Gastrocnemius medialis (tissue), 4 donors: ENCODE measurements around the gene LCNL1. TPM values are rescaled to one million over a fixed set of nuclear protein-coding genes. Genes with fewer than 3 reads are reported as not detected.

Source experiments
- ATAC-seq, 2 donors: fragments of 150-250 bp; one replicate each; pipeline ENCODE4 v1.9.1; 2016
- DNase-seq, 2 donors: peaks; one replicate each; pipeline ENCODE4 v3.0.0-alpha.2; 2019
- H3K27ac ChIP-seq, 4 donors: fragments of 200-600 bp; sonication (generic); 1 replicate in 1 of 4; 2 replicates in 3 of 4; pipeline ENCODE4 v1.5.1; 2016 to 2018; ENCODE audit warnings: mild to moderate bottlenecking in 2 of 4, moderate library complexity in 1 of 4
- H3K27me3 ChIP-seq, 3 donors: fragments of 200-600 bp; sonication (generic) in 2 of 3; 1 replicate in 1 of 3; 2 replicates in 2 of 3; pipeline versions ENCODE4 v1.5.1 to v1.6.0; 2016 to 2019; ENCODE audit warnings: mild to moderate bottlenecking in 1 of 3, moderate library complexity in 1 of 3
- H3K36me3 ChIP-seq, 2 donors: fragments of 200-600 bp; sonication (generic) in 1 of 2; one replicate each; pipeline ENCODE4 v1.5.1; 2017 to 2018
- H3K4me1 ChIP-seq, 2 donors: fragments of 200-600 bp; sonication (generic) in 1 of 2; one replicate each; pipeline ENCODE4 v1.5.1; 2016 to 2017; ENCODE audit warnings: mild to moderate bottlenecking in 2 of 2
- H3K4me3 ChIP-seq, 4 donors: fragments of 200-600 bp; sonication (generic) in 3 of 4; 1 replicate in 1 of 4; 2 replicates in 3 of 4; pipeline ENCODE4 v1.5.1; 2016 to 2019; ENCODE audit warnings: mild to moderate bottlenecking in 2 of 4
- H3K9me3 ChIP-seq, 3 donors: fragments of 200-600 bp; sonication (generic) in 2 of 3; 1 replicate in 1 of 3; 2 replicates in 2 of 3; pipeline ENCODE4 v1.5.1; 2016 to 2019
- POLR2A ChIP-seq, 2 donors: fragments of 450-650 bp; IDR thresholded peaks; one replicate each; pipeline ENCODE4 v1.6.1; 2017; ENCODE audit warnings: antibody characterized with exemption in 2 of 2, mild to moderate bottlenecking in 2 of 2, moderate library complexity in 2 of 2
- in situ Hi-C, 4 donors: fragments of 200-750 bp; cut with MboI; loops; one replicate each; pipeline versions ENCODE4 v1.15.0 to v1.8.0; 2017; ENCODE audit warnings: low sequenced_read_pairs in 4 of 4
- intact Hi-C: fragments of 100-400 bp; cut with DNase I; formaldehyde crosslinking; loops from one replicate; pipeline ENCODE4 v1.15.1; 2023; ENCODE audit warnings: low total_unique reads
- total RNA-seq, 4 donors: library from RNA; depleted of rRNA; stranded (reverse); fragments of >200 nt; gene quantifications; one replicate each; pipeline versions ENCODE4 v1.1.0 to v1.2.3, GENCODE V29; 2016
- TF ChIP-seq, protein P1 (sequence below), 5 experiments: fragments of 450-650 bp in 3 of 5; fragments of 200-600 bp in 2 of 5; sonication (generic) in 2 of 5; IDR thresholded peaks in 4 of 5; conservative IDR thresholded peaks in 1 of 5; 1 replicate in 4 of 5; 2 replicates in 1 of 5; pipeline ENCODE4 v1.5.1; 2016 to 2019; ENCODE audit warnings: antibody characterized with exemption in 5 of 5, mild to moderate bottlenecking in 3 of 5, moderate library complexity in 3 of 5

Gene LCNL1
- total RNA-seq, 4 donors from 2014 or later, result 0.10 TPM; not detected in 3

DNA sequence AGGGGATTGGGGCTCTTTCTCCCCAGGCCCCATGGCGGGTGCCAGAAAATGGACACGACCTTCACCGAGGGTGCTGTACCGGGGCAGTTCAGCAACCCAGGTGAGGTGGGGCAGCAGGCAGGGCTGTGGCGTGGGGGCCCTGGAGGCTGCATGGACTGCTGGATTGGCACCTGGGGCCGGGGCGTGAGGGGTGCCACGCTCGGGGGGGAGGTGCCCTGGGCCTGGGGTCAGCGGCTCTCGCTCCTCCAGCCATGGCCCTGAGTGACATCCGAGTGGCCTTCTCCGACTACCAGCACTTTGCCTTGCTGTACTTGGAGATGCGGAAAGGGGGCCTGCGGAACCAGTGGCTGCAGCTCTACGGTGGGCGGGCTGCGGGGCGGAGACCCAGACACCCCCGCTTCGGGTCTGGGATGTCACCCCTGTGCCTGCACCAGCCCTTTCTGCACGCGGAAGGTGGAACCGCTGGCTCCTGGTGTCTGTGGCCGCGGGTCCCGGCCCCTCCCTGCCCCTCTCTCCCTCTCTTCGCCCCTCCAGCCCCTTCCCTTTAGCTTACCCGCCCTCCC lies 1.8 kb downstream of the LCNL1 start:
- TF ChIP-seq POLR2A (IDR thresholded peaks at IDR 0.05), result no peak
- TF ChIP-seq, protein P1, sequence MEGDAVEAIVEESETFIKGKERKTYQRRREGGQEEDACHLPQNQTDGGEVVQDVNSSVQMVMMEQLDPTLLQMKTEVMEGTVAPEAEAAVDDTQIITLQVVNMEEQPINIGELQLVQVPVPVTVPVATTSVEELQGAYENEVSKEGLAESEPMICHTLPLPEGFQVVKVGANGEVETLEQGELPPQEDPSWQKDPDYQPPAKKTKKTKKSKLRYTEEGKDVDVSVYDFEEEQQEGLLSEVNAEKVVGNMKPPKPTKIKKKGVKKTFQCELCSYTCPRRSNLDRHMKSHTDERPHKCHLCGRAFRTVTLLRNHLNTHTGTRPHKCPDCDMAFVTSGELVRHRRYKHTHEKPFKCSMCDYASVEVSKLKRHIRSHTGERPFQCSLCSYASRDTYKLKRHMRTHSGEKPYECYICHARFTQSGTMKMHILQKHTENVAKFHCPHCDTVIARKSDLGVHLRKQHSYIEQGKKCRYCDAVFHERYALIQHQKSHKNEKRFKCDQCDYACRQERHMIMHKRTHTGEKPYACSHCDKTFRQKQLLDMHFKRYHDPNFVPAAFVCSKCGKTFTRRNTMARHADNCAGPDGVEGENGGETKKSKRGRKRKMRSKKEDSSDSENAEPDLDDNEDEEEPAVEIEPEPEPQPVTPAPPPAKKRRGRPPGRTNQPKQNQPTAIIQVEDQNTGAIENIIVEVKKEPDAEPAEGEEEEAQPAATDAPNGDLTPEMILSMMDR (IDR thresholded peaks at IDR 0.05 in 4 of 5, conservative IDR thresholded peaks at IDR 0.05 in 1 of 5), result no peak
- Histone ChIP-seq H3K4me3 (no peak overlapping the region), H3K27me3 (peaks cover 19 to 30% (median 26%) of the 10 kb centered on the region in 3 donors), H3K27ac (no peak overlapping the region), H3K36me3 (no peaks in the 10 kb centered on the region), H3K4me1 (peaks cover 0 to 5% of the 10 kb centered on the region in 2 donors), H3K9me3 (no peaks in the 10 kb centered on the region)
- no peak for DNase-seq
- ATAC-seq, result no peak
- in situ Hi-C loops (no loop called here), intact Hi-C loops (no loop called here)

DNA sequence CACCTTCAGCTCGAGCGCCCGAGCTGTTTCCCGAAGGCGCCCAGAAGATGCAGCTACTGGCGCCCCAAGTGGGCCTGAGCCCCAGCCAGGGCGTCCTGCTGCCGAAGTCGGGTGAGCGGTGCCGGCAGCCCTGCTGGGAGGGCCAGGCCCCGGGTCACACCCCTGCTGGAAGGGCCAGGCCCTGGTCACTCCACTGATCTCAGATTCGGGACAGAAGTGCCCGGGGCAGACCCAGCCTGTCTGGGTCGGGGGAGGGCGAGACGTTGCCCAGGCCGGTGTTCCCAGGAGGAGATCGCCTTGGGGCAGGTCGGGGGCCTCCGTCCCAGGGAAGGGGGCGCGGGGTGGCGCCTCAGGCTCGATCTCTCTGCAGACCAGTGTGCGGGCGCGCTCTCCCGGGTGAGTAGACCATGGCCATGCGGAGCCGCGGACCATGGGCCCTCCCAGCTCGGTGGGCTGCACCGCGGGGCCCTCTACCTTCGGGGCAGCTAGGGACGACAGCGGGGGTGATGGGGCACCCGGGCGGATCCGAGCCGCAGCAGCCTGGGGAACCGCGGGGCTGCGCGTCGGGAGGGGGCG lies 2.3 kb downstream of the LCNL1 start:
- intact Hi-C loops, result no loop called here
- no peaks in the 10 kb centered on the region for H3K36me3 ChIP-seq
- peaks cover 0 to 5% of the 10 kb centered on the region in 2 donors for H3K4me1 ChIP-seq
- DNase-seq (no peak), ATAC-seq (no peak)
- H3K27me3 ChIP-seq, result peaks cover 19 to 30% (median 26%) of the 10 kb centered on the region in 3 donors
- in situ Hi-C loops, result no loop called here
- no peaks in the 10 kb centered on the region for H3K9me3 ChIP-seq
- no peak overlapping the region for H3K4me3 ChIP-seq
- TF ChIP-seq, protein P1 (IDR thresholded peaks at IDR 0.05 in 4 of 5, conservative IDR thresholded peaks at IDR 0.05 in 1 of 5), result no peak
- no peak for TF ChIP-seq POLR2A (IDR thresholded peaks at IDR 0.05)
- H3K27ac ChIP-seq, result no peak overlapping the region

DNA sequence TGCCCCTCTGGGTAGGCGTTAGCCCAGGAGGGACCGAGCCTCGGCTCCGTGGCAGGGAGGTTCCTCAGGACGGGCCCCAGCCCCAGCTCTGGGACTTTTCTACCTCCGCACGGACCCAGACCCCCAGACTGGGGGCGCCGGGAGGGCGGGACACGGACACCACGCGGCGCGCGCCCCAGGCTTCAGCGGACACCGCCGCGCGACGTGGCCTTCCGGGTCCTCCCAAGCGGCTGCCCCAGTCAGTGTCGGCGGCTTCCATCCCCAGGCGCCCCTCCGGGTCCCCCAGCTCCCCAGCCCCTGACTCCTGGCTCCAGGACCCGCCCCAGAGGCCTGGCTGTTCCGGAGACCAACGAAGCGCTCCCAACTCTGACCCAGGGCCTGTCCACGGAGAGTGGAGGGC lies 3.1 kb downstream of the LCNL1 start:
- DNase-seq (no peak), ATAC-seq (no peak)
- intact Hi-C loops (no loop called here), in situ Hi-C loops (no loop called here)
- TF ChIP-seq POLR2A (IDR thresholded peaks at IDR 0.05), result no peak
- TF ChIP-seq, protein P1 (IDR thresholded peaks at IDR 0.05 in 4 of 5, conservative IDR thresholded peaks at IDR 0.05 in 1 of 5), result no peak
- no peak overlapping the region for H3K4me3 ChIP-seq
- H3K27ac ChIP-seq, result no peak overlapping the region
- no peaks in the 10 kb centered on the region for H3K36me3 ChIP-seq
- peaks cover 0 to 5% of the 10 kb centered on the region in 2 donors for H3K4me1 ChIP-seq
- H3K9me3 ChIP-seq, result no peaks in the 10 kb centered on the region
- H3K27me3 ChIP-seq, result peaks cover 19 to 30% (median 26%) of the 10 kb centered on the region in 3 donors

DNA sequence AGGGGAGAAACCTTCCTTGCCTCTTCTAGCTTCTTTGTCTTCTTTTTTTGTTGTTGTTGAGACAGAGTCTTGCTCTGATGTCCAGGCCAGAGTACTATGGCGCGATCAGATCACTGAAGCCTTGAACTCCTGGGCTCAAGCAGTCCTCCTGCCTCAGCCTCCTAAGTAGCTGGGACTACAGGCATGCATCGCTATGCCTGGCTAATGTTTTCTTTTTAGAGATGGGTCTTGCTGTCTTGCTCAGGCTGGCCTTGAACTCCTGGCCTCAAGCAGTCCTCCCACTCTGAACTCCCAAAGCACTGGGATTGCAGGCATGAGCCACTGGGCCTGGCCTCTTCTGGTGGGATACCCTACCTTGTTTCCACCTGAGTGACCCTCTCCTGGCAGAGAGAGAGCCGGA lies 6.1 kb downstream of the LCNL1 start:
- in situ Hi-C loops, result no loop called here
- no peak overlapping the region for H3K4me3 ChIP-seq
- H3K36me3 ChIP-seq, result peaks cover 0 to 3% of the 10 kb centered on the region in 2 donors
- ATAC-seq (no peak), DNase-seq (no peak)
- TF ChIP-seq, protein P1 (IDR thresholded peaks at IDR 0.05 in 4 of 5, conservative IDR thresholded peaks at IDR 0.05 in 1 of 5), result no peak
- no peak for TF ChIP-seq POLR2A (IDR thresholded peaks at IDR 0.05)
- H3K9me3 ChIP-seq, result no peaks in the 10 kb centered on the region
- peaks cover 6 to 16% of the 10 kb centered on the region in 2 donors for H3K4me1 ChIP-seq
- no peak overlapping the region for H3K27ac ChIP-seq
- peaks cover 19 to 26% (median 23%) of the 10 kb centered on the region in 3 donors for H3K27me3 ChIP-seq
- intact Hi-C loops, result no loop called here
